SJSA1 (cell line): Measurements from ENCODE around the gene RALGPS1. TPM values are rescaled to one million over a fixed set of nuclear protein-coding genes. Genes with fewer than 3 reads are reported as not detected.

Source experiments
- DNase-seq, 2 experiments: peaks; one replicate each; pipeline ENCODE4 v3.0.0-alpha.2; 2015 to 2020; ENCODE audit warnings: low spot score in 2 of 2, low read depth in 1 of 2
- H3K27ac ChIP-seq: fragments of 250-450 bp; sonication (Bioruptor Pico); 2 replicates; pipeline ENCODE4 v1.5.1; 2020; ENCODE audit warnings: mild to moderate bottlenecking, moderate library complexity
- H3K27me3 ChIP-seq: fragments of 250-450 bp; sonication (Bioruptor Pico); replicated peaks from 2 replicates; pipeline ENCODE4 v1.5.1; 2020; ENCODE audit warnings: mild to moderate bottlenecking, moderate library complexity
- H3K36me3 ChIP-seq: fragments of 250-450 bp; sonication (Bioruptor Pico); 2 replicates; pipeline ENCODE4 v1.5.1; 2020; ENCODE audit warnings: mild to moderate bottlenecking
- H3K4me1 ChIP-seq: fragments of 250-450 bp; sonication (Bioruptor Pico); replicated peaks from 2 replicates; pipeline ENCODE4 v1.6.1; 2021; ENCODE audit warnings: mild to moderate bottlenecking
- H3K4me3 ChIP-seq: fragments of 250-450 bp; sonication (Bioruptor Pico); 2 replicates; pipeline ENCODE4 v1.5.1; 2020; ENCODE audit warnings: mild to moderate bottlenecking
- H3K9me3 ChIP-seq: fragments of 250-450 bp; sonication (Bioruptor Pico); replicated peaks from 2 replicates; pipeline ENCODE4 v1.5.1; 2020; ENCODE audit warnings: mild to moderate bottlenecking
- total RNA-seq: library from RNA; depleted of rRNA; stranded (reverse); fragments of >200 nt; shearing (Covaris generic); gene quantifications from 2 replicates; pipeline ENCODE4 v1.2.3, GENCODE V29; 2014

Gene RALGPS1
- total RNA-seq, 1 experiment from 2014 or later, result 2.4 TPM

DNA sequence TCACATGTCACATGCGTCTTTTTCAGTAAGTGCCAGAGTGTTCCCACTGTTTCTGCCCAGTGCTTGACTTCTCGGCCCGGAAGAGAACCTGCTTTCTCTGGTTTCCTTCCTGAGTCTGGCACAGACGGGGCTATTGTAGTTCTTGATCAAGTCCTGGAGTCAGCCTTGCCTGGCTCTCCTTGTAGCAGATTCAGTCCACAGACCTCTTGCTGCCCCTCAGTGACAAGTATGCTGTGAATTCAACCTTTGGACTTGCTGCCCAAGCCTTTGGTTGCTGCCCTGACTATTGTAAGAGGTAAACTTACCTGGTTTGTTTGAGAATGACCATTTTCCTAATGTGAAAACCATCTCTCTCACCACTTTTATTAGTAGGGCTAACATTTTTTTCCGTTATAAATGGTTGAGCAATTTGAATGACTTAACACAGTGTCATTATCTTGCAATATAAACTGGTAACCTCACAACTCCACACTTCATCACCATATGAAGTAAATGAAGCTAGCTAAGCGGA is 29.4 kb upstream of the RALGPS1 start:
- no peak for DNase-seq

GRCh38 chr9:126886034-126886822 is 28.4 kb upstream of the RALGPS1 start:
- H3K27ac ChIP-seq, result no peak overlapping the region
- no peaks in the 10 kb centered on the region for H3K27me3 ChIP-seq
- DNase-seq, result no peak
- no peak overlapping the region for H3K4me3 ChIP-seq
- H3K9me3 ChIP-seq, result no peaks in the 10 kb centered on the region
- H3K36me3 ChIP-seq, result peaks cover 10% of the 10 kb centered on the region
- H3K4me1 ChIP-seq, result no peaks in the 10 kb centered on the region

More for the DNA sequence above, 29.4 kb upstream of the RALGPS1 start:
- no peaks in the 10 kb centered on the region for H3K9me3 ChIP-seq
- H3K4me3 ChIP-seq, result no peak overlapping the region
- H3K27ac ChIP-seq, result no peak overlapping the region
- no peaks in the 10 kb centered on the region for H3K27me3 ChIP-seq
- no peaks in the 10 kb centered on the region for H3K4me1 ChIP-seq
- peaks cover 17% of the 10 kb centered on the region for H3K36me3 ChIP-seq

DNA sequence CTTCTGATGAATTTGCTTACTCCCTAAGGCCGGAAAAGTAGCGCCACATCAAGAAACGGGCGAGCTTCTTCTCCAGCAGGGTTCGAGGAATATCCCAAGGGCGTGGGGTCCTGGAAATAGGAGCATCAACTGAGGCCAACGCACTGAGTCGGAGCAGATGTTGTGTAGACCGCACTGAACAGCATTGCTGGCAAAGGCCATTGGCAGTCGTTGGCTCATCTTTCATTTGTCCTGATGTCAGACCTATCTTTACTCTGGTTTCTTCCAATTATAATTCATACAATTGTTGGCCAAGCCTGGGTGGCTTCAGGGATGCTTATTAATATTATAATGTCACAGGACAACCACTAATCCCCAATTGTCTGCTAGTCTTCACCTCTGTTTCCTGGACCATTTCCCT is 27.7 kb upstream of the RALGPS1 start:
- Histone ChIP-seq H3K27me3 (no peaks in the 10 kb centered on the region), H3K4me1 (no peaks in the 10 kb centered on the region), H3K36me3 (peaks cover 5% of the 10 kb centered on the region), H3K9me3 (no peaks in the 10 kb centered on the region), H3K27ac (no peak overlapping the region), H3K4me3 (no peak overlapping the region)
- no peak for DNase-seq

GRCh38 chr9:126891676-126892075 is 22.9 kb upstream of the RALGPS1 start:
- no peak overlapping the region for H3K27ac ChIP-seq
- DNase-seq, result no peak
- H3K9me3 ChIP-seq, result no peaks in the 10 kb centered on the region
- no peak overlapping the region for H3K4me3 ChIP-seq
- no peaks in the 10 kb centered on the region for H3K36me3 ChIP-seq
- no peaks in the 10 kb centered on the region for H3K27me3 ChIP-seq
- no peaks in the 10 kb centered on the region for H3K4me1 ChIP-seq

DNA sequence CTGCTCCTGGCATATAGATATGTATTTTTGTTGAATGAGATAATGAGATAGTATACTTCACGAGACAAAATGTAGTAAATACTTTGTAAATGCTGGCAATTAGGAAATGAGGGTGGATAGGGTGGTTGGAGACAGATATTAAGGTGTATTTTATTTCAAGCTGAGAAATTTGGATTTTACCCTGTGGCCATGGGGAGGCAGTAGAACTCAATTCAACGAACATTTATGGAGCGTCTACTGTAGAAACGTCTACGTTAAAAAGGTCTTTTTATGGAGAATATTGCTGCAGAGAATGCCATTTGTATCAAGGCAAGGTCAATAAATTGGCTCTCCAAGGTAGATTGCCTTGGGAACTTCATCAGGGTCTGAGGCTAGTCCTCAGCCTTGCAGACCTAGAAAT is 21.5 kb upstream of the RALGPS1 start:
- Histone ChIP-seq H3K4me1 (no peaks in the 10 kb centered on the region), H3K4me3 (no peak overlapping the region), H3K9me3 (no peaks in the 10 kb centered on the region), H3K27me3 (no peaks in the 10 kb centered on the region), H3K36me3 (no peaks in the 10 kb centered on the region), H3K27ac (no peak overlapping the region)
- no peak for DNase-seq

DNA sequence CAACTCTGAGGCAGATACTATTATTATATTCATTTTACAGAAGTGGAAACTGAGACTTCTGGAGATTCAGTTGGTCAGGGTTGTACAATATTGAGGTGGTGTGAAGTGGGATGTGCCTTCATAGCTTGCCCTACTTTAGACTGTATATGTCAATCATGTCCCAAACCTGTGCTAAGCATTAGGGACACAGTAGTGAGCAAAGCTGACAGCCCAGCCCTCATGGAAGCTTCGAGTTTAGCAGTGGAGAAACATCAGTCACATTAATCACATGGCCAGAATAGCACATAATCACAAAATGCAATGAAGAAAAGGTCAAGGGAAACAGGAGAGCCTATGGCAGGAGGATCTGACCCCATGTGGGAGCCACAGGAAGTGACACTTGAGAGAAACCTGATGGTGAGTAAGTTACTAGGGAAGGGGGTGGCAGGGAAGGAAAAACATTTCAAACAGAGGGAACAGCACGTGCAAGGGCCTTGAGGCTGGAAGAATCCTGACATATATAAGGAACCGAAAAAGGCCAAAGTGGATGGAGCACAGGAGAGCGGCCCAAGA is 20.5 kb upstream of the RALGPS1 start:
- Histone ChIP-seq H3K4me3 (no peak overlapping the region), H3K27ac (no peak overlapping the region), H3K9me3 (no peaks in the 10 kb centered on the region), H3K36me3 (no peaks in the 10 kb centered on the region), H3K27me3 (no peaks in the 10 kb centered on the region), H3K4me1 (no peaks in the 10 kb centered on the region)
- no peak for DNase-seq

DNA sequence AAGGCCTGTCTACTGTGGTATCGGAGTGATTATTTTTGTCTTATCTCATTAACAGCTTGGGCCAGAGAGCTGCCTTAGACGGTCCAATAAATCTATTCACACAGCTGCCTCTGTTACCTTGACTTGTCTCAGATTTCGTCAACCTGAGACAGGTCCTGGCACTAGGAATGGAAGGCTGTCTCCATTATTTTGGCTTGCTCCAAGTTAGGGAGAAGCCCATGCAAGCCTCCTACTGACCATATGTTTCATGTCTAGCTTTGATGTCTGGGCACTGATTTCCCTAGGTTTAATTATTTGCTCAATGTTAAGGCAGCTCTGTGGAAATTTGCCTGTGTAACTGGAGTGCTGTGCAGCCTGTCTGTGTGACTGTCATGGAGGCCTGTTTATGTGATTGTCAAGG is 12.4 kb upstream of the RALGPS1 start:
- Histone ChIP-seq H3K9me3 (no peaks in the 10 kb centered on the region), H3K36me3 (no peaks in the 10 kb centered on the region), H3K4me1 (no peaks in the 10 kb centered on the region), H3K27ac (no peak overlapping the region), H3K27me3 (no peaks in the 10 kb centered on the region), H3K4me3 (no peak overlapping the region)
- no peak for DNase-seq

GRCh38 chr9:126904586-126904985 is 10.0 kb upstream of the RALGPS1 start:
- H3K9me3 ChIP-seq, result no peaks in the 10 kb centered on the region
- H3K36me3 ChIP-seq, result no peaks in the 10 kb centered on the region
- no peak overlapping the region for H3K27ac ChIP-seq
- H3K4me3 ChIP-seq, result no peak overlapping the region
- DNase-seq, result no peak
- no peaks in the 10 kb centered on the region for H3K27me3 ChIP-seq
- no peaks in the 10 kb centered on the region for H3K4me1 ChIP-seq

- H3K36me3 ChIP-seq, result no peaks in the 10 kb centered on the region
- H3K4me1 ChIP-seq, result no peaks in the 10 kb centered on the region
- H3K27me3 ChIP-seq, result no peaks in the 10 kb centered on the region
- H3K27ac ChIP-seq, result no peak overlapping the region
- DNase-seq, result no peak
- H3K4me3 ChIP-seq, result no peak overlapping the region
- no peaks in the 10 kb centered on the region for H3K9me3 ChIP-seq
Measured at GRCh38 chr9:126906091-126906490, 8.5 kb upstream of the RALGPS1 start.

GRCh38 chr9:126907058-126907457 is 7.5 kb upstream of the RALGPS1 start:
- H3K27me3 ChIP-seq, result no peaks in the 10 kb centered on the region
- no peaks in the 10 kb centered on the region for H3K36me3 ChIP-seq
- no peak for DNase-seq
- H3K4me1 ChIP-seq, result no peaks in the 10 kb centered on the region
- H3K9me3 ChIP-seq, result no peaks in the 10 kb centered on the region
- H3K4me3 ChIP-seq, result no peak overlapping the region
- H3K27ac ChIP-seq, result no peak overlapping the region

DNA sequence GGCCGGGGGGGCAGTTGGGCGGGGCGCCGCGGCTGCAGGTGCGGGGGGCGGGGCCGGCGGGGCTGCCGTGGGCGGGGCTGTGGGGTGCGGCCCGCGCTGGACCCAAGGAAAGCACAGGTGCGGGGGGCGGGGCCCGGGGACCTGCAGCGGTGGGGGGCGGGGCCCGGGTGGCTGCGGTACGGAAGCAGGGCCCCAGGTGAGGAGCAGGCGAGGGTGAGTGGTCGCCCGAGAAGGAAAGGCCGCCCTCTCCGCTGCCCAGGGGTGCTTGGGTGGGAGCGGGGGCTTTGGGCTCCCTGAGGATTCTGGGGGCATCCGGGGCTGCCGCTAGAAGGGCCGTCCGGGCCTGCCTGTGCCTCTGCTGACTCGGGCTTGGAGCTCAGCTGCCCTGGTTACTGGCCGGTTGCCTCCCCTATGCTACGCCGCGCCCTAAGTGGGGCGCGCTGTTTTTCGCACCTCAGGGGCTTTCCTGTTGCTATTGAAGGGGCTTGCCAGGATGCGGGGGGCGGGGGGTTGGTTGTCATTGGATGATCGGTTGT is 767 bp downstream of the RALGPS1 start:
- H3K4me1 ChIP-seq, result peaks cover 3% of the 10 kb centered on the region; the same call in 1 of the 2 replicates
- no peaks in the 10 kb centered on the region for H3K36me3 ChIP-seq
- no peak overlapping the region for H3K27ac ChIP-seq
- no peaks in the 10 kb centered on the region for H3K27me3 ChIP-seq
- no peak for DNase-seq
- no peaks in the 10 kb centered on the region; the same call in 1 of the 2 replicates for H3K9me3 ChIP-seq
- no peak overlapping the region for H3K4me3 ChIP-seq

DNA sequence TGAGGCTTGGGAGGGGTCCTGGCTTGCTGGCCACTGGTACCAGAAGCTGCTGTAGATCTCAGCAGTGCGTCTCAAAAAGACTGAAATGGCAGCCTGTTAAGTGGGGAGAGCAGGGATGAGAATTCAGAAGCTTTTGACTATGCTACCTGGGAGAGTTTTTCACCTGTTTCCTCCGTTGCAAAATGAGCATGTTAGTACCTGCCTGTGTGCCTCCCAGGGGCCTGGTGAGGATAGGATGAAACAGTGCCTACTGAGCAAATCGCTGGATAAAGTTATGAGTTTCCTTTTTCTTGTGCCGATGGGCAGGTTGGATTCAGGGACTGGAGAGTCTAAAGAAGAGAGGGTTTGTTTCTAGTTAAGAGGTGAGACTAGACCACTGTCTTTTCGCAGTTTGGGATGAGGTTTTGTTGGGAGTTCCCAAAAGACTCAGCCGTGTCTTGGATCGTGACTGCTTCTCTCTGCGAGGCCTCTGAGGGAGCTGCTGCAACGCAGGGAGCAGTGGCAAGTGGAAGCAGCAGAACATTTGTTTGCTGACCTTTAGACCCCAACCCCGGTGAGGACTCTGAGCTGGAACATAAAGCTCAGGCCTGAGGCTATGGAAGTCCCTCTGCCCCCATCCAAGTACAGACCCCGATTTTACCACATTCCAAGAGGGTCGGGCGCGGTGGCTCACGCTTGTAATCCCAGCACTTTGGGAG is 1.4 kb downstream of the RALGPS1 start:
- H3K27ac ChIP-seq, result no peak overlapping the region
- H3K27me3 ChIP-seq, result no peaks in the 10 kb centered on the region
- no peaks in the 10 kb centered on the region for H3K36me3 ChIP-seq
- no peaks in the 10 kb centered on the region; the same call in 1 of the 2 replicates for H3K9me3 ChIP-seq
- no peak overlapping the region for H3K4me3 ChIP-seq
- H3K4me1 ChIP-seq, result peaks cover 3% of the 10 kb centered on the region; the same call in 1 of the 2 replicates
- no peak for DNase-seq

- H3K27ac ChIP-seq, result no peak overlapping the region
- H3K9me3 ChIP-seq, result no peaks in the 10 kb centered on the region; the same call in 1 of the 2 replicates
- no peak for DNase-seq
- no peak overlapping the region for H3K4me3 ChIP-seq
- peaks cover 3% of the 10 kb centered on the region; the same call in 1 of the 2 replicates for H3K4me1 ChIP-seq
- H3K27me3 ChIP-seq, result no peaks in the 10 kb centered on the region
- H3K36me3 ChIP-seq, result no peaks in the 10 kb centered on the region
Measured at GRCh38 chr9:126916909-126917308, 2.3 kb downstream of the RALGPS1 start.

- H3K4me3 ChIP-seq, result no peak overlapping the region
- peaks cover 3% of the 10 kb centered on the region; the same call in 1 of the 2 replicates for H3K4me1 ChIP-seq
- no peaks in the 10 kb centered on the region; the same call in 1 of the 2 replicates for H3K9me3 ChIP-seq
- H3K36me3 ChIP-seq, result no peaks in the 10 kb centered on the region
- no peaks in the 10 kb centered on the region for H3K27me3 ChIP-seq
- no peak overlapping the region for H3K27ac ChIP-seq
- no peak for DNase-seq
Measured at GRCh38 chr9:126919193-126919592, 4.6 kb downstream of the RALGPS1 start.
